Uterus (tissue), 4 donors: Measurements from ENCODE around the gene ARMC5. TPM values are rescaled to one million over a fixed set of nuclear protein-coding genes. Genes with fewer than 3 reads are reported as not detected.

Source experiments
- DNase-seq, 2 donors: peaks; one replicate each; pipeline ENCODE4 v3.0.0-alpha.2; 2019 to 2020
- H3K27ac ChIP-seq, 2 donors: fragments of 200-600 bp; sonication (generic); 1 replicate in 1 of 2; 2 replicates in 1 of 2; pipeline ENCODE4 v1.5.1; 2016 to 2018
- H3K27me3 ChIP-seq, 2 donors: fragments of 200-600 bp; sonication (generic); one replicate each; pipeline ENCODE4 v1.5.1; 2018 to 2019; ENCODE audit warnings: control low read depth in 1 of 2
- H3K36me3 ChIP-seq, 2 donors: fragments of 200-600 bp; sonication (generic); one replicate each; pipeline ENCODE4 v1.5.1; 2019; ENCODE audit warnings: control low read depth in 1 of 2
- H3K4me1 ChIP-seq, 2 donors: fragments of 200-600 bp; sonication (generic); one replicate each; pipeline ENCODE4 v1.5.1; 2018 to 2019; ENCODE audit warnings: control low read depth in 1 of 2
- H3K4me3 ChIP-seq, 2 donors: fragments of 200-600 bp; sonication (generic); 1 replicate in 1 of 2; 2 replicates in 1 of 2; pipeline ENCODE4 v1.5.1; 2018 to 2019; ENCODE audit warnings: mild to moderate bottlenecking in 1 of 2
- H3K9me3 ChIP-seq, 2 donors: fragments of 200-600 bp; sonication (generic); one replicate each; pipeline ENCODE4 v1.5.1; 2019; ENCODE audit warnings: control low read depth in 1 of 2
- CTCF ChIP-seq, 4 experiments: fragments of 200-600 bp in 2 of 4; fragments of 450-650 bp in 2 of 4; sonication (generic) in 2 of 4; IDR thresholded peaks; one replicate each; pipeline ENCODE4 v1.5.1; 2016 to 2019; ENCODE audit warnings: antibody characterized with exemption in 4 of 4, mild to moderate bottlenecking in 2 of 4, moderate library complexity in 1 of 4
- POLR2A ChIP-seq, 2 donors: fragments of 450-650 bp; IDR thresholded peaks; one replicate each; pipeline ENCODE4 v1.6.1; 2016; ENCODE audit warnings: antibody characterized with exemption in 2 of 2, mild to moderate bottlenecking in 1 of 2, moderate library complexity in 1 of 2
- intact Hi-C: fragments of 100-400 bp; cut with DNase I; formaldehyde crosslinking; loops from one replicate; pipeline ENCODE4 v1.15.1; 2023; ENCODE audit warnings: low total_unique reads
- total RNA-seq, 4 donors: library from RNA; depleted of rRNA in 3 of 4; stranded (reverse); fragments of >200 nt in 3 of 4; gene quantifications; one replicate each; pipeline versions ENCODE4 v1.1.0 to v1.2.4, GENCODE V29; 2014 to 2023
- donor health status: DM: yes; HTN: yes; CAD: no.

Gene ARMC5
- total RNA-seq, 4 donors from 2014 or later = 2.1 to 12.7 (median 8.0) TPM

- H3K27me3 ChIP-seq = no peaks in the 10 kb centered on the region
These were observed 39.3 kb upstream of the ARMC5 start for GRCh38 chr16:31420037-31420436.

GRCh38 chr16:31421587-31421986, 37.7 kb upstream of the ARMC5 start:
- DNase-seq = no peak
- Histone ChIP-seq H3K27ac (no peak overlapping the region), H3K27me3 (no peaks in the 10 kb centered on the region), H3K4me3 (no peak overlapping the region), H3K9me3 (no peaks in the 10 kb centered on the region), H3K36me3 (no peaks in the 10 kb centered on the region), H3K4me1 (no peaks in the 10 kb centered on the region)
- TF ChIP-seq CTCF (IDR thresholded peaks at IDR 0.05) (no peak), POLR2A (IDR thresholded peaks at IDR 0.05) (no peak)
- intact Hi-C loops = no loop called here

More at GRCh38 chr16:31420037-31420436, 39.3 kb upstream of the ARMC5 start:
- Histone ChIP-seq H3K27ac (no peak overlapping the region), H3K9me3 (no peaks in the 10 kb centered on the region), H3K36me3 (no peaks in the 10 kb centered on the region), H3K4me1 (no peaks in the 10 kb centered on the region), H3K4me3 (no peak overlapping the region)
- no peak for DNase-seq
- intact Hi-C loops = no loop called here
- TF ChIP-seq CTCF (IDR thresholded peaks at IDR 0.05) (no peak), POLR2A (IDR thresholded peaks at IDR 0.05) (no peak)

GRCh38 chr16:31423241-31423640, 36.1 kb upstream of the ARMC5 start:
- Histone ChIP-seq H3K27ac (no peak overlapping the region), H3K36me3 (no peaks in the 10 kb centered on the region), H3K27me3 (no peaks in the 10 kb centered on the region), H3K4me3 (no peak overlapping the region), H3K9me3 (no peaks in the 10 kb centered on the region), H3K4me1 (no peaks in the 10 kb centered on the region)
- DNase-seq = no peak
- intact Hi-C loops = no loop called here
- no peak for TF ChIP-seq POLR2A (IDR thresholded peaks at IDR 0.05)

GRCh38 chr16:31423801-31424200, 35.5 kb upstream of the ARMC5 start:
- intact Hi-C loops = no loop called here

GRCh38 chr16:31427441-31428278, 31.6 kb upstream of the ARMC5 start:
- Histone ChIP-seq H3K36me3 (no peaks in the 10 kb centered on the region), H3K4me3 (peak overlapping the region; percentile 11 to 50), H3K9me3 (no peaks in the 10 kb centered on the region), H3K27ac (peak overlapping the region in 1 of 2 donors; percentile 77), H3K4me1 (no peaks in the 10 kb centered on the region), H3K27me3 (no peaks in the 10 kb centered on the region)
- peak; percentile 56 to 69 for DNase-seq
- TF ChIP-seq CTCF (IDR thresholded peaks at IDR 0.05) (no peak), POLR2A (IDR thresholded peaks at IDR 0.05) (no peak)
- intact Hi-C loops = no loop called here

More at GRCh38 chr16:31423801-31424200, 35.5 kb upstream of the ARMC5 start:
- no peak for DNase-seq
- H3K36me3 ChIP-seq = no peaks in the 10 kb centered on the region
- TF ChIP-seq POLR2A (IDR thresholded peaks at IDR 0.05) = no peak
- no peak for TF ChIP-seq CTCF (IDR thresholded peaks at IDR 0.05)
- no peaks in the 10 kb centered on the region for H3K27me3 ChIP-seq
- H3K4me3 ChIP-seq = no peak overlapping the region
- H3K4me1 ChIP-seq = no peaks in the 10 kb centered on the region
- no peak overlapping the region for H3K27ac ChIP-seq
- no peaks in the 10 kb centered on the region for H3K9me3 ChIP-seq
